ENCODE measurements around the gene KIF14. TPM values are rescaled to one million over a fixed set of nuclear protein-coding genes. Genes with fewer than 3 reads are reported as not detected.

Gene KIF14
- total and polyA plus RNA-seq, 2 of the 4 experiments (the other 2 are of a cell fraction) = 2.3 to 4.7 TPM

DNA sequence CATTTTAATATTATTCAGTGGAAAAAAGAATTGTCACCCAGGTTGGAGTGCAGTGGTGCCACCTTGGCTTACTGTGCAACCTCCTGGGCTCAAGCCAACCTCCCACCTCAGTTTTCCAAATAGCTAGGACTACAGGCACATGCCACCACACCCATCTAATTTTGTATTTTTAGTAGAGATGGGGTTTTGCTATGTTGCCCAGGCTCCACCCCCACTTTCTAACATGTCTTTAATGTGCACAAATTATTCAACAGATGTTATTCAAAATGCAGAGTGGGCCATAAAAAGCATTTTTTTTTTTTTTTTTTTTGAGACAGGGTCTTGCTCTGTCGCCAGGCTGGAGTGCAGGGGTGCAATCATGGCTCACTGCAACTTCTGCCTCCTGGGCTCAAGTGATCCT, 31.8 kb upstream of the KIF14 start:
- no peak overlapping the region for H3K23ac ChIP-seq (ENCODE audit: low read depth, low read length)
- H4K20me1 ChIP-seq (ENCODE audit: insufficient read depth, low read length) = no peaks in the 10 kb centered on the region
- no peak overlapping the region for H4K5ac ChIP-seq (ENCODE audit: low read depth, low read length)
- no peak overlapping the region for H3K18ac ChIP-seq (ENCODE audit: low read depth, low read length)
- POLR2A ChIA-PET (ENCODE audit: unreplicated experiment) = no interaction called here
- no peak overlapping the region for H2BK5ac ChIP-seq (ENCODE audit: low read depth, low read length, poor library complexity, severe bottlenecking)
- H3K9ac ChIP-seq (ENCODE audit: low read depth, low read length) = no peak overlapping the region
- no peak overlapping the region for H2BK15ac ChIP-seq (ENCODE audit: low read depth, low read length)
- H3K9me1 ChIP-seq (ENCODE audit: insufficient read depth, low read length) = no peaks in the 10 kb centered on the region
- TF ChIP-seq RAD21 (IDR thresholded peaks at IDR 0.05; ENCODE audit: low read length) (no peak), MAZ (IDR thresholded peaks at IDR 0.05; ENCODE audit: borderline replicate concordance, low read depth, low read length) (no peak), RCOR1 (IDR thresholded peaks at IDR 0.05; ENCODE audit: insufficient replicate concordance, low read length) (no peak), BHLHE40 (IDR thresholded peaks at IDR 0.05; ENCODE audit: low read depth, low read length) (no peak), NFE2L2 (IDR thresholded peaks at IDR 0.05; ENCODE audit: low read depth, low read length) (no peak), CEBPB (IDR thresholded peaks at IDR 0.05; ENCODE audit: low read depth, low read length) (no peak), FOS (IDR thresholded peaks at IDR 0.05; ENCODE audit: low read depth, low read length) (no peak), SMC3 (IDR thresholded peaks at IDR 0.05; ENCODE audit: low read depth, low read length) (no peak)
- TF ChIP-seq, protein P1, sequence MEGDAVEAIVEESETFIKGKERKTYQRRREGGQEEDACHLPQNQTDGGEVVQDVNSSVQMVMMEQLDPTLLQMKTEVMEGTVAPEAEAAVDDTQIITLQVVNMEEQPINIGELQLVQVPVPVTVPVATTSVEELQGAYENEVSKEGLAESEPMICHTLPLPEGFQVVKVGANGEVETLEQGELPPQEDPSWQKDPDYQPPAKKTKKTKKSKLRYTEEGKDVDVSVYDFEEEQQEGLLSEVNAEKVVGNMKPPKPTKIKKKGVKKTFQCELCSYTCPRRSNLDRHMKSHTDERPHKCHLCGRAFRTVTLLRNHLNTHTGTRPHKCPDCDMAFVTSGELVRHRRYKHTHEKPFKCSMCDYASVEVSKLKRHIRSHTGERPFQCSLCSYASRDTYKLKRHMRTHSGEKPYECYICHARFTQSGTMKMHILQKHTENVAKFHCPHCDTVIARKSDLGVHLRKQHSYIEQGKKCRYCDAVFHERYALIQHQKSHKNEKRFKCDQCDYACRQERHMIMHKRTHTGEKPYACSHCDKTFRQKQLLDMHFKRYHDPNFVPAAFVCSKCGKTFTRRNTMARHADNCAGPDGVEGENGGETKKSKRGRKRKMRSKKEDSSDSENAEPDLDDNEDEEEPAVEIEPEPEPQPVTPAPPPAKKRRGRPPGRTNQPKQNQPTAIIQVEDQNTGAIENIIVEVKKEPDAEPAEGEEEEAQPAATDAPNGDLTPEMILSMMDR (conservative IDR thresholded peaks at IDR 0.05; ENCODE audit: low read depth, low read length) = no peak
- TF ChIP-seq, protein P2, sequence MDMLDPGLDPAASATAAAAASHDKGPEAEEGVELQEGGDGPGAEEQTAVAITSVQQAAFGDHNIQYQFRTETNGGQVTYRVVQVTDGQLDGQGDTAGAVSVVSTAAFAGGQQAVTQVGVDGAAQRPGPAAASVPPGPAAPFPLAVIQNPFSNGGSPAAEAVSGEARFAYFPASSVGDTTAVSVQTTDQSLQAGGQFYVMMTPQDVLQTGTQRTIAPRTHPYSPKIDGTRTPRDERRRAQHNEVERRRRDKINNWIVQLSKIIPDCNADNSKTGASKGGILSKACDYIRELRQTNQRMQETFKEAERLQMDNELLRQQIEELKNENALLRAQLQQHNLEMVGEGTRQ (IDR thresholded peaks at IDR 0.05; ENCODE audit: low read depth, low read length) = no peak
- TF ChIP-seq, protein P3, sequence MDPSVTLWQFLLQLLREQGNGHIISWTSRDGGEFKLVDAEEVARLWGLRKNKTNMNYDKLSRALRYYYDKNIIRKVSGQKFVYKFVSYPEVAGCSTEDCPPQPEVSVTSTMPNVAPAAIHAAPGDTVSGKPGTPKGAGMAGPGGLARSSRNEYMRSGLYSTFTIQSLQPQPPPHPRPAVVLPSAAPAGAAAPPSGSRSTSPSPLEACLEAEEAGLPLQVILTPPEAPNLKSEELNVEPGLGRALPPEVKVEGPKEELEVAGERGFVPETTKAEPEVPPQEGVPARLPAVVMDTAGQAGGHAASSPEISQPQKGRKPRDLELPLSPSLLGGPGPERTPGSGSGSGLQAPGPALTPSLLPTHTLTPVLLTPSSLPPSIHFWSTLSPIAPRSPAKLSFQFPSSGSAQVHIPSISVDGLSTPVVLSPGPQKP (IDR thresholded peaks at IDR 0.05; ENCODE audit: borderline replicate concordance, low read depth, low read length) = no peak
- ATAC-seq (ENCODE audit: low read depth) = no peak
- peaks cover 15% of the 10 kb centered on the region for H3K36me3 ChIP-seq (ENCODE audit: control insufficient read depth, insufficient read depth, low read length)
- no peaks in the 10 kb centered on the region for H3K27me3 ChIP-seq (ENCODE audit: control insufficient read depth, insufficient read depth, low read length)
- intact Hi-C loops (cut with micrococcal nuclease) = no loop called here
- H2AFZ ChIP-seq (replicated peaks; ENCODE audit: low read length, poor library complexity) = no peak overlapping the region
- no peaks in the 10 kb centered on the region for H3K79me1 ChIP-seq (ENCODE audit: low read depth in 1 of 2, low read length in 2 of 2)
- no peak overlapping the region for H3K56ac ChIP-seq (ENCODE audit: extremely low read depth, insufficient read depth, low read length)
- CTCF ChIA-PET = no interaction called here
- in situ Hi-C loops (cut with MboI; ENCODE audit: low sequenced_read_pairs) = no loop called here
- no peak overlapping the region for H3K4me2 ChIP-seq (ENCODE audit: low read depth, low read length)
- H3K4ac ChIP-seq (ENCODE audit: low read depth, low read length) = no peak overlapping the region
- dilution Hi-C loops (cut with HindIII; ENCODE audit: low sequenced_read_pairs, unreplicated experiment) = no loop called here
- H4K91ac ChIP-seq (ENCODE audit: insufficient read depth, low read depth, low read length) = no peak overlapping the region
- no peak for DNase-seq
- no peak overlapping the region for H2AK5ac ChIP-seq (ENCODE audit: low read depth, low read length)
- H4K8ac ChIP-seq (ENCODE audit: low read depth in 2 of 2, low read length in 2 of 2) = no peak overlapping the region
- H2BK20ac ChIP-seq (ENCODE audit: low read depth, low read length) = no peak overlapping the region
- no peak overlapping the region for H3K14ac ChIP-seq (replicated peaks; ENCODE audit: low read depth, low read length)
- WGBS, 2 experiments (ENCODE audit: extremely low coverage in 2 of 2, insufficient read length in 1 of 2) = no CpG with 5 or more reads among the region's 1 CpG
- no peak overlapping the region for H3K4me3 ChIP-seq (ENCODE audit: insufficient read depth, low read depth, low read length)
- H3K4me1 ChIP-seq (ENCODE audit: control insufficient read depth, insufficient read depth, low read length) = no peaks in the 10 kb centered on the region
- H3K27ac ChIP-seq (ENCODE audit: insufficient read depth, low read length) = no peak overlapping the region
- H3K9me3 ChIP-seq (ENCODE audit: control insufficient read depth, insufficient read depth, low read length) = no peaks in the 10 kb centered on the region
- no TSS peak for BruUV-seq (replicated peaks)
- no peak overlapping the region for H2BK120ac ChIP-seq (ENCODE audit: low read depth, low read length)
- no peak overlapping the region for H2AK9ac ChIP-seq (replicated peaks; ENCODE audit: low read depth, low read length, poor library complexity)

Data from IMR-90 (cell line).